Transverse colon (tissue), 4 donors: Measurements from ENCODE around the gene DYNC2H1. TPM values are rescaled to one million over a fixed set of nuclear protein-coding genes. Genes with fewer than 3 reads are reported as not detected.

ENCODE experiments used
- DNase-seq: peaks from one replicate; pipeline ENCODE4 v3.0.0-alpha.2; 2019
- H3K27ac ChIP-seq, 4 donors: fragments of 200-600 bp; sonication (generic); 2 replicates each; pipeline ENCODE4 v1.5.1; 2016 to 2018; ENCODE audit warnings: inconsistent platforms in 4 of 4
- H3K27me3 ChIP-seq: fragments of 200-600 bp; sonication (generic); 2 replicates; pipeline ENCODE4 v1.5.1; 2017; ENCODE audit warnings: inconsistent platforms
- H3K36me3 ChIP-seq, 4 donors: fragments of 200-600 bp; sonication (generic); 2 replicates each; pipeline ENCODE4 v1.5.1; 2017 to 2019; ENCODE audit warnings: inconsistent platforms in 4 of 4
- H3K4me1 ChIP-seq, 4 donors: fragments of 200-600 bp; sonication (generic); 2 replicates each; pipeline ENCODE4 v1.5.1; 2017 to 2020; ENCODE audit warnings: inconsistent platforms in 4 of 4
- H3K4me3 ChIP-seq, 4 donors: fragments of 200-600 bp; sonication (generic); 1 replicate in 1 of 4; 2 replicates in 3 of 4; pipeline versions ENCODE4 v1.5.1 to v1.6.1; 2017 to 2019; ENCODE audit warnings: inconsistent platforms in 4 of 4
- H3K9me3 ChIP-seq, 2 donors: fragments of 200-600 bp; sonication (generic); 2 replicates each; pipeline ENCODE4 v1.5.1; 2017 to 2019; ENCODE audit warnings: inconsistent platforms in 2 of 2
- CTCF ChIP-seq, 5 experiments: fragments of 200-600 bp in 3 of 5; fragments of 450-650 bp in 2 of 5; sonication (generic) in 3 of 5; IDR thresholded peaks; 1 replicate in 2 of 5; 2 replicates in 3 of 5; pipeline ENCODE4 v1.5.1; 2016 to 2017; ENCODE audit warnings: antibody characterized with exemption in 5 of 5, inconsistent platforms in 3 of 5, mild to moderate bottlenecking in 2 of 5, moderate library complexity in 1 of 5
- EP300 ChIP-seq: sonication (generic); formaldehyde crosslinking; IDR thresholded peaks from one replicate; pipeline ENCODE4 v1.6.1; 2017; ENCODE audit warnings: antibody characterized with exemption, low read depth
- POLR2A ChIP-seq: fragments of 450-650 bp; IDR thresholded peaks from one replicate; pipeline ENCODE4 v1.6.1; 2016; ENCODE audit warnings: antibody characterized with exemption, mild to moderate bottlenecking, moderate library complexity
- POLR2AphosphoS5 ChIP-seq, 3 donors: sonication (generic); formaldehyde crosslinking; IDR thresholded peaks; one replicate each; pipeline ENCODE4 v1.6.1; 2016; ENCODE audit warnings: antibody characterized with exemption in 3 of 3
- WGBS, 2 donors: methylation state at CpG; one replicate each; pipeline ENCODE4 v1.1.5; 2018; ENCODE audit warnings: low coverage in 1 of 2; 5-methylcytosine and 5-hydroxymethylcytosine counted together
- in situ Hi-C, 4 donors: fragments of 200-750 bp; cut with MboI; loops; one replicate each; pipeline versions ENCODE4 v1.15.0 to v1.15.1; 2017; ENCODE audit warnings: low sequenced_read_pairs in 3 of 4, low pct_ligation_motif_present in 1 of 4, low pct_unique_long_range_greater_than_20kb in 1 of 4
- intact Hi-C: fragments of 100-400 bp; cut with DNase I; formaldehyde crosslinking; loops from one replicate; pipeline ENCODE4 v1.15.1; 2023; ENCODE audit warnings: low total_unique reads
- total RNA-seq, 4 donors: library from RNA; depleted of rRNA; stranded (reverse); fragments of >200 nt; gene quantifications; one replicate each; pipeline ENCODE4 v1.1.0, GENCODE V29; 2016

Gene DYNC2H1
- total RNA-seq, 4 donors from 2014 or later = 4.2 to 10.8 (median 4.7) TPM

GRCh38 chr11:103441021-103441420, 331.8 kb downstream of the DYNC2H1 start:
- in situ Hi-C loops (no loop called here), intact Hi-C loops (no loop called here)
- H3K4me1 ChIP-seq = no peaks in the 10 kb centered on the region
- H3K9me3 ChIP-seq = no peaks in the 10 kb centered on the region
- TF ChIP-seq POLR2AphosphoS5 (IDR thresholded peaks at IDR 0.05) (no peak), CTCF (IDR thresholded peaks at IDR 0.05) (no peak), POLR2A (no peak), EP300 (no peak)
- H3K36me3 ChIP-seq = no peaks in the 10 kb centered on the region
- 75 to 81% methylated on average over 4 to 5 of the region's 5 CpGs for WGBS, 2 donors
- H3K27ac ChIP-seq = no peak overlapping the region
- no peak for DNase-seq
- no peaks in the 10 kb centered on the region for H3K27me3 ChIP-seq
- no peak overlapping the region for H3K4me3 ChIP-seq

- in situ Hi-C loops = no loop called here
- H3K4me1 ChIP-seq = no peaks in the 10 kb centered on the region
Measured at GRCh38 chr11:103448966-103449365, 339.7 kb downstream of the DYNC2H1 start.

GRCh38 chr11:103450241-103450640, 341.0 kb downstream of the DYNC2H1 start:
- no peaks in the 10 kb centered on the region for H3K27me3 ChIP-seq

More at GRCh38 chr11:103448966-103449365, 339.7 kb downstream of the DYNC2H1 start:
- no peak for DNase-seq
- Histone ChIP-seq H3K27ac (no peak overlapping the region), H3K9me3 (no peaks in the 10 kb centered on the region), H3K4me3 (no peak overlapping the region), H3K27me3 (no peaks in the 10 kb centered on the region), H3K36me3 (no peaks in the 10 kb centered on the region)
- 55 to 82% methylated on average over 2 to 3 of the region's 3 CpGs for WGBS, 2 donors
- TF ChIP-seq POLR2A = no peak
- intact Hi-C loops = no loop called here

GRCh38 chr11:103453126-103453525, 343.9 kb downstream of the DYNC2H1 start:
- DNase-seq = no peak
- Histone ChIP-seq H3K27me3 (no peaks in the 10 kb centered on the region), H3K27ac (no peak overlapping the region), H3K4me1 (no peaks in the 10 kb centered on the region), H3K4me3 (no peak overlapping the region), H3K9me3 (no peaks in the 10 kb centered on the region), H3K36me3 (no peaks in the 10 kb centered on the region)
- 78 to 85% methylated on average over 3 of the region's 3 CpGs for WGBS, 2 donors
- TF ChIP-seq EP300 = no peak
- no peak for TF ChIP-seq POLR2AphosphoS5 (IDR thresholded peaks at IDR 0.05)
- no peak for TF ChIP-seq CTCF (IDR thresholded peaks at IDR 0.05)
- no peak for TF ChIP-seq POLR2A
- in situ Hi-C loops = no loop called here
- intact Hi-C loops = no loop called here

More at GRCh38 chr11:103450241-103450640, 341.0 kb downstream of the DYNC2H1 start:
- Histone ChIP-seq H3K4me3 (no peak overlapping the region), H3K4me1 (no peaks in the 10 kb centered on the region), H3K36me3 (no peaks in the 10 kb centered on the region), H3K27ac (no peak overlapping the region), H3K9me3 (no peaks in the 10 kb centered on the region)
- DNase-seq = no peak
- 55 to 69% methylated on average over 4 of the region's 4 CpGs for WGBS, 2 donors
- no peak for TF ChIP-seq POLR2AphosphoS5 (IDR thresholded peaks at IDR 0.05)
- TF ChIP-seq CTCF (IDR thresholded peaks at IDR 0.05) = no peak
- no peak for TF ChIP-seq POLR2A
- no peak for TF ChIP-seq EP300
- intact Hi-C loops = no loop called here
- in situ Hi-C loops = no loop called here

- WGBS, 2 donors = 70 to 90% methylated on average over 4 of the region's 4 CpGs
- DNase-seq = no peak
- Histone ChIP-seq H3K36me3 (no peaks in the 10 kb centered on the region), H3K4me3 (no peak overlapping the region), H3K4me1 (no peaks in the 10 kb centered on the region), H3K27me3 (no peaks in the 10 kb centered on the region), H3K9me3 (no peaks in the 10 kb centered on the region), H3K27ac (no peak overlapping the region)
- no peak for TF ChIP-seq CTCF (IDR thresholded peaks at IDR 0.05)
- TF ChIP-seq POLR2A = no peak
- in situ Hi-C loops (no loop called here), intact Hi-C loops (no loop called here)
Measured at GRCh38 chr11:103453915-103454709, 344.9 kb downstream of the DYNC2H1 start.
